GM12891 (cell line): ENCODE data around the gene PRG2.

Experiments
- PAX5 ChIP-seq: IDR thresholded peaks from 2 replicates; pipeline ENCODE4 v1.6.1; 2011; ENCODE audit warnings: low read length, moderate library complexity, mild to moderate bottlenecking; ENCODE audit not compliant: insufficient read depth, severe bottlenecking
- POLR2A ChIP-seq: IDR thresholded peaks from 2 replicates; pipeline ENCODE4 v1.6.1; 2011; ENCODE audit warnings: low read depth, low read length, control low read depth
- POLR2AphosphoS5 ChIP-seq: IDR thresholded peaks from 2 replicates; pipeline ENCODE4 v1.6.1; 2011; ENCODE audit warnings: low read depth, low read length, control low read depth
- TAF1 ChIP-seq: IDR thresholded peaks from 2 replicates; pipeline ENCODE4 v1.6.1; 2011; ENCODE audit warnings: low read depth, low read length, control low read depth

DNA sequence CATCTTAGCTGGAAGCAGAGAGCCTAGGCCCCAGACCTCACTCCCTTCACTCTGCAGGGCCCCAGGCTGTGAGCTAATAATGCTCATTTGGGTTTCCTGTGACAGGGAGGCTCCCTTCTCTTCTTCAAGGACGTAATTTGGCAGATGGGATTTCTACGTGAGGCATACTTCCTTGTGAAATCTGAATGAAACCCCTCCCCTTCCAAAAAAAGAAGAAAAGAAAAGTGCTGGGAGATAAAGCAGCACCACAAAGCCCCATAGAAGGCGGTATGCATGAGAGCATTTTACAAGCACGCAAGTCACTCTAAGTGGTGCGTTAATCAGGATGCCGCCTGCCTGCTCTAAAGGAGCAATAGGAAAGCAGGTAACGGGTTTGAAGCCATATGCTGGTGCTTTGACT lies 46.6 kb downstream of the PRG2 start:
- TF ChIP-seq PAX5 (no peak), POLR2A (no peak), POLR2AphosphoS5 (no peak), TAF1 (no peak)
